SK-N-SH treated with all-trans-retinoic acid at 6 μM for 48 hours (cell line): ENCODE results near the gene PPP1R2.

Source experiments
- ATAC-seq: fragments of 200-7000 bp; cut with Tn5 transposase; 3 replicates; pipeline ENCODE4 v1.9.1; 2020; ENCODE audit warnings: mild to moderate bottlenecking, moderate library complexity
- ARNTL ChIP-seq: fragments of 450-650 bp; formaldehyde crosslinking; IDR thresholded peaks from 2 replicates; pipeline ENCODE4 v1.5.0; 2020; ENCODE audit warnings: low read depth, mild to moderate bottlenecking, moderate library complexity, borderline replicate concordance
- CSRNP3 ChIP-seq: fragments of 250-450 bp; sonication (Bioruptor Pico); IDR thresholded peaks from 2 replicates; pipeline ENCODE4 v1.5.1; 2021; ENCODE audit warnings: mild to moderate bottlenecking, moderate library complexity
- OSR1 ChIP-seq: fragments of 250-450 bp; sonication (Bioruptor Pico); IDR thresholded peaks from 2 replicates; pipeline ENCODE4 v1.8.0; 2022; ENCODE audit warnings: moderate library complexity, mild to moderate bottlenecking, inconsistent platforms
- RARB ChIP-seq: fragments of 250-450 bp; sonication (Bioruptor Pico); IDR thresholded peaks from 2 replicates; pipeline ENCODE4 v1.8.0; 2021; ENCODE audit warnings: mild to moderate bottlenecking, moderate library complexity
- SNAI2 ChIP-seq: fragments of 250-450 bp; sonication (Bioruptor Pico); IDR thresholded peaks from 2 replicates; pipeline ENCODE4 v1.5.0; 2020; ENCODE audit warnings: mild to moderate bottlenecking, moderate library complexity
- TSHZ2 ChIP-seq: fragments of 250-450 bp; sonication (Bioruptor Pico); IDR thresholded peaks from 2 replicates; pipeline ENCODE4 v1.5.0; 2020; ENCODE audit warnings: mild to moderate bottlenecking, moderate library complexity
- ZNF8 ChIP-seq: fragments of 450-650 bp; formaldehyde crosslinking; IDR thresholded peaks from 2 replicates; pipeline ENCODE4 v1.5.0; 2020; ENCODE audit warnings: mild to moderate bottlenecking, moderate library complexity

The PPP1R2 gene

GRCh38 chr3:195466251-195466650, 76.9 kb downstream of the PPP1R2 start:
- TF ChIP-seq TSHZ2 (CRISPR knock-in tag) (no peak), ZNF8 (CRISPR knock-in tag) (no peak), CSRNP3 (CRISPR knock-in tag) (no peak), SNAI2 (CRISPR knock-in tag) (no peak), RARB (no peak), OSR1 (CRISPR knock-in tag) (no peak), ARNTL (no peak)
- no peak for ATAC-seq
